Keratinocyte (primary cell): ENCODE measurements around the gene HSPB9. TPM values are rescaled to one million over a fixed set of nuclear protein-coding genes. Genes with fewer than 3 reads are reported as not detected.

ENCODE experiments used
- DNase-seq: peaks from one replicate; pipeline ENCODE4 v3.0.0-alpha.2; 2011; ENCODE audit warnings: low read depth, missing footprints, low spot score
- FAIRE-seq: peaks from 2 replicates; lab custom pipeline; 2011; peaks lifted over from hg19 to GRCh38; lab: Jason Lieb, UNC
- H2AFZ ChIP-seq: 2 replicates; pipeline ENCODE4 v1.6.0; 2012; ENCODE audit warnings: low read length, control low read depth, inconsistent platforms; ENCODE audit not compliant: control insufficient read depth
- H3K27ac ChIP-seq: 2 replicates; pipeline ENCODE4 v1.5.1; 2011; ENCODE audit warnings: low read length; ENCODE audit not compliant: control insufficient read depth, insufficient read depth
- H3K27me3 ChIP-seq: 3 replicates; pipeline ENCODE4 v1.6.0; 2011; ENCODE audit warnings: low read length; ENCODE audit not compliant: control insufficient read depth, insufficient read depth; ENCODE audit errors: extremely low read depth
- H3K36me3 ChIP-seq, 2 experiments: 2 replicates in 1 of 2; 3 replicates in 1 of 2; pipeline ENCODE4 v1.5.1; 2011; ENCODE audit warnings: low read length in 2 of 2, mild to moderate bottlenecking in 1 of 2; ENCODE audit not compliant: control insufficient read depth in 2 of 2, insufficient read depth in 2 of 2; ENCODE audit errors: extremely low read depth in 1 of 2
- H3K4me1 ChIP-seq: 3 replicates; pipeline ENCODE4 v1.5.1; 2011; ENCODE audit warnings: low read length; ENCODE audit not compliant: control insufficient read depth, insufficient read depth; ENCODE audit errors: extremely low read depth
- H3K4me2 ChIP-seq: 3 replicates; pipeline ENCODE4 v1.6.0; 2011; ENCODE audit warnings: low read depth, low read length; ENCODE audit not compliant: control insufficient read depth, insufficient read depth; ENCODE audit errors: extremely low read depth
- H3K4me3 ChIP-seq, 3 experiments: fragments of 200-600 bp in 1 of 3; sonication (generic) in 1 of 3; 2 replicates in 2 of 3; 3 replicates in 1 of 3; pipeline ENCODE4 v1.5.1; 2011 to 2016; ENCODE audit warnings: low read length in 3 of 3, mild to moderate bottlenecking in 3 of 3, control low read depth in 2 of 3, inconsistent platforms in 1 of 3, low read depth in 1 of 3, mixed read lengths in 1 of 3, mixed run types in 1 of 3, moderate library complexity in 1 of 3; ENCODE audit not compliant: control insufficient read depth in 2 of 3, insufficient read depth in 2 of 3; ENCODE audit errors: extremely low read depth in 1 of 3
- H3K79me2 ChIP-seq: 2 replicates; pipeline ENCODE4 v1.6.0; 2012; ENCODE audit warnings: low read length; ENCODE audit not compliant: control insufficient read depth, insufficient read depth
- H3K9ac ChIP-seq: 3 replicates; pipeline ENCODE4 v1.6.0; 2011; ENCODE audit warnings: low read length; ENCODE audit not compliant: control insufficient read depth, insufficient read depth; ENCODE audit errors: extremely low read depth
- H3K9me1 ChIP-seq: 3 replicates; pipeline ENCODE4 v1.6.0; 2011; ENCODE audit warnings: low read length; ENCODE audit not compliant: control insufficient read depth, insufficient read depth; ENCODE audit errors: extremely low read depth
- H3K9me3 ChIP-seq: 2 replicates; pipeline ENCODE4 v1.5.1; 2012; ENCODE audit warnings: low read depth, low read length; ENCODE audit not compliant: control insufficient read depth
- H4K20me1 ChIP-seq: 3 replicates; pipeline ENCODE4 v1.6.0; 2011; ENCODE audit warnings: low read length; ENCODE audit not compliant: control insufficient read depth, insufficient read depth; ENCODE audit errors: extremely low read depth
- EZH2 ChIP-seq: IDR thresholded peaks from one replicate; pipeline ENCODE4 v1.6.1; 2012; ENCODE audit warnings: inconsistent platforms, mild to moderate bottlenecking, low read length, moderate library complexity
- dilution Hi-C: fragments of 300-500 bp; cut with MboI; formaldehyde crosslinking; loops from one replicate; pipeline ENCODE4 v1.7.0; 2020; ENCODE audit warnings: low sequenced_read_pairs; ENCODE audit not compliant: extremely low pct_ligation_motif_present
- polyA plus RNA-seq, 5 experiments: library from polyadenylated mRNA; depleted of rRNA in 3 of 5; stranded (reverse) in 3 of 5; stranded (forward) in 1 of 5; unstranded in 1 of 5; fragments of >200 nt; gene quantifications; 1 replicate in 1 of 5; 2 replicates in 3 of 5; 3 replicates in 1 of 5; pipeline versions ENCODE4 v1.2.1 to v1.2.3, GENCODE V29; 2011 to 2012; ENCODE audit warnings: missing spikeins in 2 of 5, low read depth in 1 of 5, low replicate concordance in 1 of 5
- TF ChIP-seq, protein P1 (sequence below), 3 experiments: IDR thresholded peaks in 1 of 3; conservative IDR thresholded peaks in 1 of 3; optimal IDR thresholded peaks in 1 of 3; 2 replicates in 2 of 3; 3 replicates in 1 of 3; pipeline versions ENCODE3 to v1.5.1; 2011; ENCODE audit warnings: low read length in 3 of 3, mild to moderate bottlenecking in 3 of 3, moderate library complexity in 2 of 3, control low read depth in 1 of 3, inconsistent platforms in 1 of 3; ENCODE audit not compliant: insufficient read depth in 2 of 3; ENCODE audit errors: extremely low read depth in 1 of 3

Gene HSPB9
- polyA plus RNA-seq, 1 donor (not counting 4 experiments of a cell fraction or from before 2014, with no cell fraction given) = not detected

DNA sequence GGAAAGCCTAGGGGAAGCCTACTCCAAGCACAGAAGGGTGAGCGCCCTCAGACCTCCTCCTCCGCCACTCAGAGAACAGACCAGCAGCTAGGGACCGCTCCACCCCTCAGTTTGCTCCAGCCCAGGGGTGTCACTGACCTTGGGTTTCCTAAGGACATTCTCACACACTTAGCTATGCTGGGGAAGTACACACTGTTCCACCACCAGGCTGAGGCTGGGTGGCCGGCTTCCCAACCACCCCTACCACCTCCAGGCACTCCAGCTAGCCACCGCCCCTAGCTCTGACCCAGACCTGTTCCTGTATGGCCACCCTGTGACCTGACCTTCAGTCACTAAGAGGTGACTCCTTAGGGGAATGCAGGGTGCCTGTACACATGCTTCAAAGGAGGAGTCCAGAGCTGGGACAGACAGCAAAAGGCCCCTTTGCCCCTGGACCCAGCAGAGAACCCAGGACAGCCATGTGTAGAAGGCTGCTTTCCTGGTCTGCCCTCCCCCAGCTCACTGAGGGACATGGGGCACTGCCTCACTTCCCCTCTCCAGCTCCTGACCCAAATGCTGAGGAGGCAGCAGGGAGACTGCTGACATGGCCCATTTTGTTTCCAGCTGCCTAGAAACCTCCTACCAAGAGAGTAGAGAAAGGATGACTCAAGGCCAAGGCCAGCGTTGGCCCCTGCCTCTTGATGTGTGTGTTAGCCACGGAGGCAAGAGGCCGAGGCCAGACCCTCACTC lies 6.7 kb downstream of the HSPB9 start:
- H4K20me1 ChIP-seq = peaks cover 25% of the 10 kb centered on the region

DNA sequence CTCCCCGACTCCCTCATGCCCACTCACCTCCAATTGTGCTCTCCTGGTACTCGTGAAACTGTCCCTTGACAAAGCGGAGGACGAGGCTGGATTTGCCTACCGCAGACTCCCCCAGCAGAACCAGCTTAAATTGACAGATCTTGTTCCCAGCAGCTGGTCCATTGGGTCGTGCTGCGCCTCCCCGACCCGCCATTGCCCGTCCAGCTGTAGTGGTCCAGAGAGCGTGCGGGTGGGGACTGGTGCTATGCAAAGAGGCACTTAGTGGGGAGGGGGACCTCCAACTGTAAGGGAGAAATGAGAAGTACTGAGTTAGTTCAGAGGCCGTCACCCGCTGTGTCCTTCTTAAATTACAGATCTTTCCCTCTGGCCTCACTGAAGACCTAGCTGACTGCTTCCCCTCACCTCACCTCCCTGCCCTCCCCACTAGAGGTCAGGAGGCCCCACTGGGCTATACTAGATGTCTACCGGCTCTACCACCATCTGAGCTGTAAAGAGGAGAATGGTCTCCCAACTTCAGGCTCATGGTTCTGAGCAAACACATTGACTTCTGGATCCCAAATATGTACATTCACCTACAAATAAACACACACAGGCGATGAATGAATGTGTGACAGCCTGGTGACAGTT lies 7.8 kb downstream of the HSPB9 start:
- Histone ChIP-seq H3K79me2 (peaks cover 50% of the 10 kb centered on the region), H4K20me1 (peaks cover 27% of the 10 kb centered on the region), H2AFZ (no peak overlapping the region), H3K9ac (no peak overlapping the region), H3K36me3 (peaks cover 42 to 48% of the 10 kb centered on the region in 2 experiments), H3K9me1 (peaks cover 2% of the 10 kb centered on the region), H3K4me3 (no peak overlapping the region), H3K9me3 (no peaks in the 10 kb centered on the region), H3K4me1 (peaks cover 16% of the 10 kb centered on the region), H3K4me2 (no peak overlapping the region), H3K27ac (no peak overlapping the region), H3K27me3 (no peaks in the 10 kb centered on the region)
- DNase-seq = no peak
- dilution Hi-C loops = no loop called here
- FAIRE-seq = no peak
- TF ChIP-seq, protein P1, sequence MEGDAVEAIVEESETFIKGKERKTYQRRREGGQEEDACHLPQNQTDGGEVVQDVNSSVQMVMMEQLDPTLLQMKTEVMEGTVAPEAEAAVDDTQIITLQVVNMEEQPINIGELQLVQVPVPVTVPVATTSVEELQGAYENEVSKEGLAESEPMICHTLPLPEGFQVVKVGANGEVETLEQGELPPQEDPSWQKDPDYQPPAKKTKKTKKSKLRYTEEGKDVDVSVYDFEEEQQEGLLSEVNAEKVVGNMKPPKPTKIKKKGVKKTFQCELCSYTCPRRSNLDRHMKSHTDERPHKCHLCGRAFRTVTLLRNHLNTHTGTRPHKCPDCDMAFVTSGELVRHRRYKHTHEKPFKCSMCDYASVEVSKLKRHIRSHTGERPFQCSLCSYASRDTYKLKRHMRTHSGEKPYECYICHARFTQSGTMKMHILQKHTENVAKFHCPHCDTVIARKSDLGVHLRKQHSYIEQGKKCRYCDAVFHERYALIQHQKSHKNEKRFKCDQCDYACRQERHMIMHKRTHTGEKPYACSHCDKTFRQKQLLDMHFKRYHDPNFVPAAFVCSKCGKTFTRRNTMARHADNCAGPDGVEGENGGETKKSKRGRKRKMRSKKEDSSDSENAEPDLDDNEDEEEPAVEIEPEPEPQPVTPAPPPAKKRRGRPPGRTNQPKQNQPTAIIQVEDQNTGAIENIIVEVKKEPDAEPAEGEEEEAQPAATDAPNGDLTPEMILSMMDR (optimal IDR thresholded peaks at IDR 0.05 in 1 of 3, IDR thresholded peaks at IDR 0.05 in 1 of 3, conservative IDR thresholded peaks at IDR 0.05 in 1 of 3; ENCODE audit: extremely low read depth in 1 of 3, insufficient read depth in 2 of 3, low read length in 3 of 3) = no peak
- no peak for TF ChIP-seq EZH2

More for the DNA sequence above, 6.7 kb downstream of the HSPB9 start:
- no peak for TF ChIP-seq EZH2
- TF ChIP-seq, protein P1 (optimal IDR thresholded peaks at IDR 0.05 in 1 of 3, IDR thresholded peaks at IDR 0.05 in 1 of 3, conservative IDR thresholded peaks at IDR 0.05 in 1 of 3; ENCODE audit: extremely low read depth in 1 of 3, insufficient read depth in 2 of 3, low read length in 3 of 3) = no peak
- Histone ChIP-seq H3K27me3 (no peaks in the 10 kb centered on the region), H2AFZ (no peak overlapping the region), H3K9me3 (no peaks in the 10 kb centered on the region), H3K4me1 (peaks cover 15% of the 10 kb centered on the region), H3K36me3 (peaks cover 46% of the 10 kb centered on the region in 2 experiments), H3K4me3 (no peak overlapping the region), H3K27ac (no peak overlapping the region), H3K4me2 (no peak overlapping the region), H3K79me2 (peaks cover 39% of the 10 kb centered on the region), H3K9ac (no peak overlapping the region), H3K9me1 (peaks cover 2% of the 10 kb centered on the region)
- DNase-seq (no peak), FAIRE-seq (no peak)
- dilution Hi-C loops = no loop called here
